Hindlimb muscle (tissue), 1 donor: Measurements from ENCODE around the gene GRID2. TPM values are rescaled to one million over a fixed set of nuclear protein-coding genes. Genes with fewer than 3 reads are reported as not detected.

Experiments used
- DNase-seq: peaks from one replicate; pipeline ENCODE4 v3.0.0-alpha.2; 2013
- polyA plus RNA-seq: library from polyadenylated mRNA; unstranded; fragments of 120-200 nt; gene quantifications from one replicate; pipeline ENCODE4 v1.2.1, GENCODE V29; 2013; ENCODE audit not compliant: insufficient read length

Gene GRID2
- polyA plus RNA-seq, 1 donor: 0.62 TPM

DNA sequence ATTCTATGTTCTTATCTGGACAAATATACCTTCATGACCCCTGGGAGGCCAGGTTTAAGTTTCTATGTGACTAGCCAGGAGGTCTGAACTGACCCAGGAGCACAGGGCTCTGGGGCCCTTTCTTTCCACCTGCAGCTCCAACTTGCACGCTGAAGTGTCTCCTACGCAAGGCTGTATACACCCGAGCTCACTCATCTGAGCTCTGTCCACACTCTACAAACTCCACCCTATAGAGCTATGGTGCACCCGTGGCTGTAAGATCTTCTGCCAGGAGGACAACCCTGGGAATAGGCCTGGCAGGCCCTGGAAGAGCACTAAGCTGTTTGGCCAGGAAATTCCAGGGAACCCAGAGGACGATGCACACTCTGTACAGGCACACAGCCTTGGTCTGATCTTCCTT, 1464.2 kb downstream of the GRID2 start:
- no peak for DNase-seq

DNA sequence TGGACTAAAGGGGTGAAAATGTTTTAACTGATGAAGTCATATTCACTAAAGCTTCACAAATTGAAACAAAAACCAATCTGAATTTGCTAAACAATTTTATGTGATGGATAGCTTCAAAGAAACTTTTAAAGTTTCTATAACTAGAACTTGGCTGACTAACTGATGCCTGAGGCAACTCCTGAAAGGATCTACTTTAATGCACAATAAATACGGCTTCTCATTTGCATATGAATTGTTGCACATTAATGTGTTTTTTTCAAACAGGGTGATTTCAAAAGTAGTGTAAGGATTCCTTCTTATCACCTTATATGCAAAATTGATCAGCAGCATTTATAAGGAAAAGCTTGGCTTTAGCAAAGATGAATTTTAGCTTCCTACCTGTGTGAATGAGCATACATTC, 1466.4 kb downstream of the GRID2 start:
- DNase-seq: no peak

DNA sequence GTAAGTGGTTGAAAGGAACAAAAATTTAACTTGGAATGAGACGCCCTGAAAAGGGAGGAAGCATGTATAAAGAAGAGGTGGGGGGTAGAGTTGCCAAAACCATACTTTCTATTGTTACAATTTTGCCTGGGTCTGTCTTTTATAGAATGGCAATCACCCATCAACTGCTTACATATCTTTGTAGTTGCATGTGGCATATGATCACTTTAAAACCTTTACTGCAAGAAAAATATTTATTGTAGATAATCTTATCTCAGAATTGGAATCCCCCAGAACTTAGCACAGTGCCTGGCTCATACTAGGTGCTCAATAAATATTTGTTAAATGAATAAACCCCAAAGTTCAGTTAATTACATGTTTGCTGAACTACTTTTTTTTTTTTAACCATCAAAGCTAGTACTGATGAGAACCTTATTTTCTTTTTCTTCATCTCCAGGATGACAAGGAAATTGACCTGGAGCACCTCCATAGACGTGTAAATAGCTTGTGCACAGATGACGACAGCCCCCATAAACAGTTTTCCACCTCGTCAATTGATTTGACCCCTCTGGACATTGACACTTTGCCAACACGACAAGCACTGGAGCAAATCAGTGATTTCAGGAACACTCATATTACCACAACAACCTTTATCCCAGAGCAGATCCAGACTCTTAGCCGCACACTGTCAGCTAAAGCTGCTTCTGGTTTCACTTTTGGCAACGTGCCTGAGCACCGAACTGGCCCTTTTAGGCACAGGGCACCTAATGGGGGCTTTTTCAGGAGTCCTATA, 1468.1 kb downstream of the GRID2 start:
- no peak for DNase-seq

DNA sequence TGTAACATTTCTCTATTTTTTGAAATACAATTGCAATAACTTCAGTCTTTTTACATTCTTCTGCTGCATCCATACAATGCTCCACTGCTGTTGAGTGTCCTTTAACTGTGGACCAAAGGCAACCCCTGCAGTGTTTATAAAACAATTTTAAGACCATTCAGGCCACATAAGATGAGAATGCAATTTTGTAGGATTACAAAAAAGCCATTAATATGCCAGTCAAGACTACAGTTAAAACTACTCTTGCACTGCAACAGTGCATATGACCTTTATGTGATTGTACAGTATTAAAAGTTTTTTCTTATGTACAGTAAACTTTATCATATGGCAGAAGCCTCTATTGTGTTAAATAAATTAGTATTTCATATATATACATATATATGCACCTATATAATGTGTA, 1469.1 kb downstream of the GRID2 start:
- no peak for DNase-seq

DNA sequence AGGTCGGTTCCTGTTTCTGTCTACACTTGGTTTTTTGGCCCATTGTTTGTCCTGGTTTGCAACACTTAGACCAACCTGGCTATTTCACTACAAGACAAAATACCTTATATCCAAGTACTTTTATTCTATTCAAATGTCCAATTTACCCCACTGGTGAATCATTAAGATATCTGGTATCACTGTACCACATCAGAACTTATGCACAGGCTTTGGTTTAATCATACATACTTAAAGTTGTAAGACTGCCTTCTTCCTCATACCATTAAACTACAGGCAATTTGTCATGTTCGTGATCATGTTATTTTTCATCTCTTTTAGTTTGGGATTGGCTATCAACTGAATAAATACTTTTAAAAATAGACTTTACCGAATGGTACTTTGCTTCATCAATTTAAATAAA, 1471.8 kb downstream of the GRID2 start:
- no peak for DNase-seq

DNA sequence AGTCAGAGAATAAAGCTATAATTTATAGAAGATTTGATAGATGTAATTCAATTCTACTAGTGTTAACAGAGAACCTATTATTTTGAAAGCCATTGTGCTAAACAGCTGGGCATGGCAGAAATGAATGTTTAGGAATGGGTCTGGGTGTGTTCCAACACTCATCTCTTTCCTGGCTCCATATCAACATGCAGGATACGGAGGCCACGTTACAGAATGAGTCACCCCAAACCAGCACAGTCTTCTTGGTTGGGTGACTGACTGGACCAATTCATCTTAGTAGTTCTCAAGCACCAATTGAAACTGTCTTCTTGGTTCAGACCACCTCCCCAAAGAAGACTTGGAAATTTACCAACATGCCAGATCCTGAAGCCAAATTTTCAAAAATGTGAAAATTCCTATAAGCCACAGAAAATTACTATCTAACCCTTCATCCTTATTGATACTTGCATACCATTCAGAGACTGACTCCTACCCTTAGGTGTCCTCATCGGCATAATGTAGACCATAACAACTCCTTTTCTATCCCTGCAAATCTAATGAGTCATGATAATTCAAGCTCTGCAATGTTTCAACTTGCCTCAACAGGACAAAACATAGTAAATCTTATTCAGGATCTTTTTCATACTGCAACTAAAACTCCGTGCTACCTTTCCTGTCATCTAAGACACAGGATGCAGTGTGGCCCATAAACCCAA, 1472.8 kb downstream of the GRID2 start:
- DNase-seq: no peak

DNA sequence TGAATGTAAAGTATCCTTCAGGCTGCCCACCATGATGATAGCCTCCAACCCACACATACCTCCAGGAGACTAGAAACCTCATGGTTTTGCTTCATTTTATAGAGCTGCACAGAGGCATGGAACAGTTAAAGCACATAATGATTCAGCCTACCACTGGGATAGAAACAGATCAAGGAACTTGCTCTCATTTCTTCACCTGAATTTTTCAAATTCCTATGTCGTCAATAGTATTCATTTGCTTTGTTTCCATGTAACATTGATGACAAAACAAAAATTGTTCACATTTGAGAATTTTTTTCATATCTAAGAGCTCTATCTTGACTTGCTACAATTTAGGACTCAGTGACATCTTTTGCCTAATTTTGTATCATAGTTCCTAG, 1473.3 kb downstream of the GRID2 start:
- no peak for DNase-seq

DNA sequence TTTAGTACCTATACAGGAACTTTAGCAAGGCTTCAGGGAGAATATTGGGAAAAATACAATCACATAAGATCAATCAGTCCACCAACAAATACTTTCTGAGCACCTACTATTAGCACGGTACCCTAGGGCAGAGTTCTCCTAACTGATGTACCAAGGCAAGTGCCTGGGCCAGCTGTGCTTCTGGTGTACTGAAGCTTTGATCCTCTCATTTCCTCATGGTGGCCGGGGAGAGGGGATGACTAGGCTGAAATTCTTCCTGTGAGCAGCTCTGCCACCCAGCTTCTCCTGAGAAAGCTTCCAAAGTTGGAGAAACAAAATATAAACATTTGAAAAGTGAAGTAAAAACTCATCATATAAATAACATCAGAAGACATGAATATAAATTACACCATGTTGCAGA, 1475.5 kb downstream of the GRID2 start:
- DNase-seq: no peak

DNA sequence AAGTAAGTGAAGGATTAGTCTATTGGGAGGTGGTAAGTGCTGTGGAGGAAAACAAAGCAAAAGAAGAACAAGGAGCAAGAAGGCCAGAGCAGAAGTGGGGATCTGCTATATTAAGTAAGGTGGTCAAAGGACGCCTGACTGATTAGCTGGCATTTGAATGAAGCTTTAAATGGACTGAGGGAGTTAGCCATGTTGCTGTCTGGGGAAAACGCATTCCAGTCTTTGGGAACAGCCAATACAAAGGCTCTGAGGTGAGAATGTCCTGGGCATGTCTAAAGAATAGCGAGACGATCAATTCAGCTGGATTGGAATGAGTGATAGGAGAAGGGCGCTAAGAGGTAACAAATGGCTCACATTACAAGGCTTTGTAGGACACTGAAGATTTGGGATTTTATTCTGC, 1476.3 kb downstream of the GRID2 start:
- no peak for DNase-seq

DNA sequence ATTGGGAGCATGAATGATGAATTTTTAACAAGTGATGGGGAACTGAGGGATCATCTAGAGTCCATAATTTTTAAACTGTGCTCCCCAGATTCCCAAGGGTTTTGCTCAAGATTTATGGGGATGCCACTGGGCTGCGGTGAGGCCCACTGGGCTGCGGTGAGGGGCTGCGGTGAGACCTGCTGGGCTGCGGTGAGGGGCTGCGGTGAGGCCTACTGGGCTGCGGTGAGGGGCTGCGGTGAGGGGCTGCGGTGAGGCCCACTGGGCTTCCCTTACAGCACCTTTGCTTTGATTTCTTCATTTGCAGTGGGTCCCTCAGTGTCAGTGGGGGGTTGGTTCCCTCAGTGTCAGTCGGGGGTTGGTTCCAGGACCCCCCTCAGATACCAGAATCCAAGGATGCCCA, 1477.4 kb downstream of the GRID2 start:
- DNase-seq: no peak

DNA sequence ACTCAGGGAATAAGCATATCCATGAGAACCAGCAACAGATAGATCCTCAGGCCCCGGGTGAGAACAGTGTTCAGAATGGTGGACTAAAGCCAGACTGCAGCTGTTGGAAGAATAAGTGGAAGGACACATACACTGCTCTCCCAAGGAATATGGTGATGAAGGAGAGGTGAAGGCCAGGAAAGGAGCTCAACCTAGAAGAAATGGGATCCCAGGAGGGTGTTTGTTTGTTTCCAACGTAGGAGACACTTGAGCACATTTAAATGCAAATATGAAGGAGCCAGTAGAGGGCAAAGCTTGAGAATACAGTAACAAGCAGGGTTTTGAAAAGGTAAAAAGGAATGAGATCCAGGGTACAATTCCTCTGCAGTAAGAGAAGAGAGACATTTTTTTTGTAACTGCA, 1482.4 kb downstream of the GRID2 start:
- DNase-seq: no peak

DNA sequence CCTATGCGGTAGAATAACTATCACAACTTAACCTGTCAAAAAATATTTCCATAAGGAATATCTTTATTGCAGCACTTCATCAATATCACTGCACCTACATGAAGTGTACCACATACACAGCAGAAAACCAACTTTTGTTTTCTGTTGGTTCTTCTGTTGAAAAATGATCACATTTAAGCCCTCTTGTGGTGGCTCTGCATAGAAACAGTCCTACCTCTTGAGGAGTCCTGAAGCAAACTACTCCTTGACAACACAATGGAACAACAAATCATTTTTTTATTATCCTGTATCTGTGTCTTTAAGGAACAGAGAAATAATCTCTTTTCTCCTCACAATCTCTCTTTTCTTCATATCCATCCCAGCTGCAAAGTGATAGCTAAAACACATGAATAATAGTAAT, 1484.9 kb downstream of the GRID2 start:
- no peak for DNase-seq

DNA sequence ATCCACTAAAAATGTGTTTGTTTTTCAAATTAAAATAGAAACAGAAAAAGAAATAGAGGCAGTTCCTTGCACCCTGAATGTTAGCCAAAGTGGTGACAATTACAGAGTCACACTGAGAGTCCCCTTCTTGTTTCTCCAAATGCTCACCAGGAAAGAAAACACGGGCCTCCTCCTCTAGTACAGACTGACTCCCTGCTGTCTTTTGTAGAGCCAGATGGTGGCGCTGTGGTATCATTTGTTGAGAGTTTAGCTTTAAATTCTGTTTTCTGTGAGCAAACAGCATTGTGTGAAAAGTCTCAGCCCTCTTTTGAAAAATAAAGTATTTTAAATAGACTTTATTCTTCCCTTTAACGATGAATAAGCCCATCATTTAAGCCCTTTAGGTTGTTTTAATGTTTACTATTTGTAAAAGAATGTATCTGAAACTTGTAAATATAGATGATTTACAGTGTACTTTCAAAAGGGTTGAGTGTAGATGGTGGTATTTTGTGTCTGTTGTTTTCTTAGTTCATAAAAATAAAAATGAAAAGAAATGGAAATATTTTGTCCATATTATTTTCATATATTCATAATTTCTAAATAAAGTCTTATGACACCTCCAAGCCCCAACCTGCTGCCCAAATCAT, 1487.9 kb downstream of the GRID2 start:
- DNase-seq: peak; percentile 48

DNA sequence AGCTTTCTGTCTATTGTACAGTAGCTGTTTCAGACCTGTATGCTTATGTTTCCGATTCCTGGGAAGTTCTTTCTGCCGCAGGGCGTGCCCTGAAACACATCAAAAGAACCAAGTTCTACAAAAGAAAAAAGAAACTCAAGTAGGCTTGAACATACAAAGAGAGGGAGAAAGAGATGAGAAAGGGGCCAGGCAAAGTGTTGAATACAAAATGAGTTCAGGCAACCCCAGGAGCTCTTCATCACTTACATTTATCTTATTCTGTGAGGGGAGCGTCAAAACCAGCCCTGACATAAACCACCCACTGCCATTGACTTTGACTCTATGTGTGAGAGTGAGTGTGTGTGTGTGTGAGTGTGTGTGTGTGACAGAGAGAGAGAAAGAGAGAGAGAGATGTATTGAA, 1498.3 kb downstream of the GRID2 start:
- no peak for DNase-seq

DNA sequence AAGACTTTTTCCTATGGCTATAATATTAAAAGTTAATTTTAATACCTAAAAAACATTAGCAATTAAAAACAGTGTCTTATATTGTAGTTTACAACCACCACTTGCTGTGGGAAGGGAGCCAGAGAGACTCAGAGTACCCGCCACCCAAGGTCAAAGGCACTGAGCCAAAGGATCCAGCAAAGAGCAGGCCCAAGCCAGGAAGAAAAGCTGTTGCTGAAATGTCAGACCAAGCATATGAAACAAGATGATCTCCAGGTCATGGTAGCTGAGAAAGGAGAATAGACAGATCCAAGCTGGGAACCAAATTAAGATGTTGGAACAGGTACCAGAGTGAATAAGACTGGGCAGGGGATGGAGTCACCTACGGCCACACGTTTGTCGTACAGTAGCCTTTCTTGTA, 1506.0 kb downstream of the GRID2 start:
- DNase-seq: no peak

DNA sequence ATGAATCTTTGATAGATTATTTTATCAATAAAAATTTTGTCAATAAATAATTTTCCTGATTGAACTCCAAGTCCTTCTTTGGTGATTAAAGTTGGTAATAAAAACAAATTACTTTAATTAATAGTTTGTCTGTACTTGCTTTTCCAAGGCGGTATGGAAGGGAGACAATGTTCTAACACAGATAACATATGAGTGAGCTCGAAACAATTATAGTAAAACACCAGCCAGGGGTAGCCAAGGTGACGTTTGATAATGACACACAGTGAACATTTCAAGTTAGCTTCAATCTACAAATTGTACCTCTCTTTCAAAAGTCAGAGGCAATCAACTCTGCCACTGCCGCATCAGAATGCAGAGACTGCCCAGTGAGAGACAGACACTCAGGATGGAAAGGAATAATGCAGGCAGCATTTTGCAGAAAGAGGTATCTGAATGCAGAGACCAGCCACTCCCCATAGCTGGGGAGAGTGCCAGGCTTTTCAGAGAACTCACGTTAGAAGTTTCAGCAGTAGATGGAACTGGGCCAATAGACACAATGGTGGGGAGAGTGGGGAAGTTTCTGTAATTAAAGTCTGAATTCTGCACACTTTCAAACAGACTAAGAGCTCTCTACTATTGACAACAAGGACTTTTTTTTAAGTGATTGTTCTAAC, 1506.7 kb downstream of the GRID2 start:
- DNase-seq: no peak

DNA sequence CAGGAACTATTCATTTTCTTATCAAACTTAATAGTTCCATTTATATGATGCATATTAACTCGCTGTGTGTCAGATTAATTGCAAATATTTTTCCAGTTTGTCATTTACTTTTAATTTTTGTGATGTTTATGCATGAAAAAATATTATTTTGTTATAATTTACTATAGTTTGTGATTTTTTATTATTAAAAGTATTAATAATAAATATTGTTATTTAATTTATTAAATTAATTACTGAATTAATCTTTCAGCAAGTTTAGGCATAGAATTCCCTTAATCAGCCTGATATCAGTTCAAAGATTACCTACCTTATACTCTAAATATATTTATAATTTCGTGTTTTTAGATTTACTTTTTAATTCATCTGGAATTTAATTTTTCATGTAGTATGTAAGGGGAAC, 1509.3 kb downstream of the GRID2 start:
- no peak for DNase-seq

DNA sequence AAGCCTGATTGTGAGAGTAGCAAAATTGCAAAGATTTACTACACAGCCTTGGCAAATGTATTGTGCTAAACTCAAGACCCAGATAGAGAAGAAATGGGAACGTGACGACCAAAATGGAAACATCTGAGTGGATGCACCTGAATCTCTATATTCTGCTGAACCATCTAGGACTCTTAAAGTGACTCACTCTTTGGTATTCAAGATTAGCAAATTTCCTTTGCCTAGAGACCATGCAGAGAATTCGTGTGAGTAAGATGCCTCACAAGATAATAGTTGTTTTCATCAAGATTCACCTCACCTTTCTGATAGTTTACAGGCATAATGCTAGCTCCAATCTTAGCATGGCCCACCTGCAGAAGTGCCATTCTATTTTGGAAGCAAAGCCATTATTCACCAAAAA, 1510.4 kb downstream of the GRID2 start:
- DNase-seq: no peak

DNA sequence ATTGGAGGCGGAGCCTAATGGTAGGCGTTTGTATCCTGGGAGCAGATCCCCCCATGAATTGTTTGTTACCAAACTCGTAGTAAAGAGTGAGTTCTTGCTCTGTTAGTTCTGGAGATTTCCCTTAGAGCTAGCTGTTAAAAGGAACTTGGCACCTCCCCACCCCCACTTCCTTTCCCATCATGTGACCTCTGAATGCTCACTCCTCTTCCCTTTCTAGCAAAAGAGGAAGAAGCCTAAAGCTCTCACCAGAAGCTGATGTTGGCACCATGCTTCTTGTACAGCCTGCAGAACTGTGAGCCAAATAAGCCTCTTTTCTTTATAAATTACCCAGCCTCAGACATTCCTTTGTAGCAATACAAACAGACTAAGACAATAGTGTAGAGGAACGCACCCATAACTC, 1511.0 kb downstream of the GRID2 start:
- DNase-seq: no peak
